Common myeloid progenitor, CD34-positive (primary cell): ENCODE measurements around the gene WDR43.

Experiments used
- CTCF ChIA-PET: fragments of 350-600 bp; sonication (Branson Sonifier 250); formaldehyde crosslinking; loops from one replicate; lab custom pipeline; 2021; ENCODE audit warnings: antibody characterized with exemption; lab: Charles Lee
- POLR2A ChIA-PET: fragments of 350-600 bp; sonication (Branson Sonifier 250); formaldehyde crosslinking; loops from one replicate; lab custom pipeline; 2021; ENCODE audit warnings: antibody characterized with exemption; lab: Charles Lee
- DNase-seq, 3 donors: peaks; one replicate each; pipeline versions ENCODE4 v3.0.0 to v3.0.0-alpha.2; 2013
- H3K27ac ChIP-seq, 2 experiments: 1 replicate in 1 of 2; 2 replicates in 1 of 2; pipeline ENCODE4 v1.7.0; 2013; ENCODE audit warnings: inconsistent platforms in 2 of 2, low read length in 2 of 2, mild to moderate bottlenecking in 2 of 2, low read depth in 1 of 2, moderate library complexity in 1 of 2; ENCODE audit not compliant: severe bottlenecking in 2 of 2, insufficient read depth in 1 of 2, poor library complexity in 1 of 2
- H3K27me3 ChIP-seq, 5 experiments: replicated peaks in 2 of 5; 1 replicate in 3 of 5; 2 replicates in 2 of 5; pipeline versions ENCODE4 v1.6.1 to v1.7.0; 2013; ENCODE audit warnings: low read length in 4 of 5, mild to moderate bottlenecking in 2 of 5, moderate library complexity in 2 of 5, inconsistent platforms in 1 of 5; ENCODE audit not compliant: insufficient read depth in 5 of 5, control insufficient read depth in 4 of 5
- H3K36me3 ChIP-seq, 4 experiments: 1 replicate in 2 of 4; 2 replicates in 2 of 4; pipeline versions ENCODE4 v1.6.1 to v1.7.0; 2013; ENCODE audit warnings: low read length in 3 of 4, control low read depth in 1 of 4, mild to moderate bottlenecking in 1 of 4; ENCODE audit not compliant: control insufficient read depth in 4 of 4, insufficient read depth in 4 of 4
- H3K4me1 ChIP-seq, 4 experiments: 1 replicate in 3 of 4; 2 replicates in 1 of 4; pipeline versions ENCODE4 v1.6.1 to v1.7.1; 2013; ENCODE audit warnings: low read length in 3 of 4, mild to moderate bottlenecking in 3 of 4, control low read depth in 1 of 4, inconsistent platforms in 1 of 4, moderate library complexity in 1 of 4; ENCODE audit not compliant: control insufficient read depth in 4 of 4, insufficient read depth in 4 of 4; ENCODE audit errors: control extremely low read depth in 1 of 4
- H3K4me3 ChIP-seq, 7 experiments: 1 replicate in 4 of 7; 2 replicates in 3 of 7; pipeline versions ENCODE4 v1.5.1 to v1.7.0; 2013; ENCODE audit warnings: mild to moderate bottlenecking in 7 of 7, low read length in 6 of 7, moderate library complexity in 6 of 7, inconsistent platforms in 2 of 7, low read depth in 2 of 7, control low read depth in 1 of 7; ENCODE audit not compliant: insufficient read depth in 4 of 7, control insufficient read depth in 1 of 7; ENCODE audit errors: extremely low read depth in 1 of 7
- H3K9me3 ChIP-seq, 5 experiments: 1 replicate in 4 of 5; 2 replicates in 1 of 5; pipeline versions ENCODE4 v1.6.1 to v1.7.1; 2013; ENCODE audit warnings: low read length in 4 of 5, mild to moderate bottlenecking in 2 of 5, inconsistent platforms in 1 of 5, low read depth in 1 of 5, moderate library complexity in 1 of 5; ENCODE audit not compliant: control insufficient read depth in 4 of 5, insufficient read depth in 2 of 5; ENCODE audit errors: control extremely low read depth in 1 of 5
- WGBS: methylation state at CpG from one replicate; pipeline ENCODE4 v1.1.5; 2013; ENCODE audit not compliant: insufficient coverage; 5-methylcytosine and 5-hydroxymethylcytosine counted together

WDR43 gene

DNA sequence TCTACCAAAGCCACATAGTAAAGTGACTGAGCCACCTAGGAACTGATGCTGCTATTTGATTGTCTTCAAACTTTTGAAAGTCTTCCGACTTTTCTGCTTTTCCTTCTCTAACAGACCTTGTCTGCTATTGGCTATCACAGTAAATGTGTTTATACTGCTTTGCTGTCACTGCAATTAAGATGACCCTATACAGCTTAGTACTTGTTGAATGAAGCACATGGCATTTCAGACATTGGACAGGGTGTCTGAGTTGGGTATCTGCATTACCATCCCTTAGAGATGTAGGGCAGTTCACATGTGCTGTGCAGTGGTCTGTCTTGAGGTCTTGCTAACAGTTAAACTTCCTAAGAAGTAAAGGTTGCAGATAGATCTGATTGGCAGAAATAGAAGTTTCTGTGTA is 3.6 kb downstream of the WDR43 start:
- H3K4me1 ChIP-seq: peaks cover 13 to 38% (median 21%) of the 10 kb centered on the region in 4 experiments
- CTCF ChIA-PET: no interaction called here
- H3K9me3 ChIP-seq: no peaks in the 10 kb centered on the region
- WGBS: no CpG with 5 or more reads among the region's 1 CpG
- no peak overlapping the region for H3K27ac ChIP-seq
- DNase-seq: no peak
- H3K27me3 ChIP-seq: no peaks in the 10 kb centered on the region
- peak overlapping the region in 1 of 7 experiments; percentile 12 for H3K4me3 ChIP-seq
- H3K36me3 ChIP-seq: peaks cover 5 to 15% (median 10%) of the 10 kb centered on the region in 4 experiments
- POLR2A ChIA-PET: interaction anchor here (0.5 kb wide), 1 partner anchor 62 kb away, joined by 3 read pairs; no protein-coding TSS in a partner anchor

DNA sequence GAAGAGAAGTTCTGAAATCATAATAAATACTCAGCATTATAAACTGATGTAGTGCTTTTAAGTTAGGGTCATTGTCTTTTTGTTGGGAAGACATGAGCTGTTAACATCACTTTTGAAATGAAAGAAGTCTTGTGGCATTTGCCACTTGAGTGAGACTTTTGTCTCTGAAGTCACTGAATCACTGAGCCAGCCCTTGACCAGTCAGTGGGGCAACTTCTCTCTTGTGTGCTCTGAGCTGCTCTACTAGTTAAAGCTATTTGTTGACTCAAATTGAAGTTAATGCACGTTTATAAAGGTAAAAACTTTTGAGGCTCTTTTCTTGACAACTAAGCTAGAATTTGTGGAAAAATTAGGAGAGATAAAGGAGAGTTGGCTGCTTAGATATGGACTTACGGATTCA is 6.7 kb downstream of the WDR43 start:
- no peaks in the 10 kb centered on the region for H3K27me3 ChIP-seq
- H3K36me3 ChIP-seq: peaks cover 14 to 38% (median 25%) of the 10 kb centered on the region in 4 experiments
- DNase-seq: no peak
- H3K27ac ChIP-seq: no peak overlapping the region
- H3K4me1 ChIP-seq: peaks cover 5 to 29% (median 15%) of the 10 kb centered on the region in 4 experiments
- no peaks in the 10 kb centered on the region for H3K9me3 ChIP-seq
- ChIA-PET POLR2A (no interaction called here), CTCF (interaction anchor here (1.3 kb wide), 1 partner anchor 9 kb away, joined by 4 read pairs; no protein-coding TSS in a partner anchor)
- 82% methylated on average over 2 of the region's 2 CpGs for WGBS
- H3K4me3 ChIP-seq: no peak overlapping the region

DNA sequence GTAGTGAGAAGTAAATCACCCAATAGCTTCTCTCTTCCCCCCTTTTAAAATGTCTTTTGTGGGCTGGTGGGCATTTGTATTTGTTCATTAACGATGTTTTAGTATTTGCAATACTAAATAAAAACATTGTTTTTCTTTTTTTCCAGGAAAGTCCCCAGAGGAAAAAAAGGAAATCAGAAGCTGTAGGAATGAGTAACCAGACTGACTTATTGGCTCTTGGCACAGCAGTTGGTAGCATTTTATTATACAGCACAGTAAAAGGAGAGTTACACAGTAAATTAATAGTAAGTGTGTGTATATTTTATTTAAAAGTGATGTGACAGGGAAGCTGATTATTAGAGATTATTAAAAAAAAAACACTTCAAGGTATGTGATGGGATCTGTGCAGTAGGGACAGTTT is 7.4 kb downstream of the WDR43 start:
- DNase-seq: no peak
- Histone ChIP-seq H3K27me3 (no peaks in the 10 kb centered on the region), H3K4me3 (no peak overlapping the region), H3K9me3 (no peaks in the 10 kb centered on the region), H3K4me1 (peaks cover 2 to 23% (median 10%) of the 10 kb centered on the region in 4 experiments), H3K27ac (no peak overlapping the region), H3K36me3 (peaks cover 18 to 44% (median 31%) of the 10 kb centered on the region in 4 experiments)
- CTCF ChIA-PET: interaction anchor here (1.3 kb wide), 1 partner anchor 8 kb away, joined by 4 read pairs; no protein-coding TSS in a partner anchor
- POLR2A ChIA-PET: interaction anchor here (0.6 kb wide), 1 partner anchor 46 kb away, joined by 3 read pairs; no protein-coding TSS in a partner anchor
- no CpG with 5 or more reads among the region's 1 CpG for WGBS

DNA sequence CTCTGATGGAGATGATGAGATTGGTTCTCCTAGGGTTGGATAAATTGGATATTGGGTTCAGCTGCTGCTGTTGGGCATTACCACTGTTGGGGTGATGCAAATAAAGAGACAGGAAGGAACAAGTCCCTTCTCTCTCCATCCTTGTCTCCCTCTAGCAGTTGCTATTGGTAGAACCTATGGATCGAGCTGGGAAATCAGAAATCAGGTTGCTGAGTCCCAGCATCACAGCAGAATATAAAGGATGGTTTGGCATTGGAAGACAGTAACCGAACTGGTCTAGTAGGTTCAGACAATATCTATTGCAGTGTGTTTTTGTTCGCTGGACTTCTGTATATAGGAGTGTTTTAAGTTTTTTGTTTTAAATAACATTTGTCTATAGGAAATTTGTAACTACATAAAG is 8.1 kb downstream of the WDR43 start:
- POLR2A ChIA-PET: interaction anchor here (0.6 kb wide), 1 partner anchor 32 kb away, joined by 3 read pairs; the partner anchor contains the start of gene TRMT61B
- 92% methylated on average over 2 of the region's 3 CpGs for WGBS
- Histone ChIP-seq H3K9me3 (no peaks in the 10 kb centered on the region), H3K36me3 (peaks cover 23 to 48% (median 35%) of the 10 kb centered on the region in 4 experiments), H3K4me3 (no peak overlapping the region), H3K27me3 (no peaks in the 10 kb centered on the region), H3K27ac (no peak overlapping the region), H3K4me1 (peaks cover 0 to 15% (median 5%) of the 10 kb centered on the region in 4 experiments)
- DNase-seq: no peak
- CTCF ChIA-PET: no interaction called here

DNA sequence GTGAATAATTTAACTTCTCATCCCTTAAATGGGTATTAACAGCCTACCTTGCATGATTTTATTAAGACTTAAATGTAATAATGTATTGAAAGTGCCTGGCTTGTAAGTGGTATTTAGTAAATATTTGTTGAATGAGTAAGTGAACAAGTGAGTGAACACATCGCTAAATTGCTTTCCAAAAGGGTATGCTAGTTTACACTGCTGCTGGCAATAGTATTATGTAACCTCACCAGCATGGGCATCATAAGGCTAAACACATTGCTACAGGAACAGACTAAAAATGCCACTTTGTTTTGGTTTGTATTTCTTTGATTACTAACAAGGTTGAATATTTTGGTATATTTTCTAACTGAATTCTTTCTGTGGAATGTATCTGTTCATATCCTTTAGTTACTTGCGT is 9.8 kb downstream of the WDR43 start:
- ChIA-PET CTCF (interaction anchor here (0.7 kb wide), 1 partner anchor 10 kb away, joined by 3 read pairs; the partner anchor contains the start of gene WDR43), POLR2A (no interaction called here)
- H3K36me3 ChIP-seq: peaks cover 30 to 64% (median 46%) of the 10 kb centered on the region in 4 experiments
- H3K9me3 ChIP-seq: no peaks in the 10 kb centered on the region
- H3K27ac ChIP-seq: no peak overlapping the region
- no peaks in the 10 kb centered on the region for H3K27me3 ChIP-seq
- no peak for DNase-seq
- 100% methylated on average over 1 of the region's 2 CpGs for WGBS
- peaks cover 0 to under 1% (median 0%) of the 10 kb centered on the region in 4 experiments for H3K4me1 ChIP-seq
- no peak overlapping the region for H3K4me3 ChIP-seq

DNA sequence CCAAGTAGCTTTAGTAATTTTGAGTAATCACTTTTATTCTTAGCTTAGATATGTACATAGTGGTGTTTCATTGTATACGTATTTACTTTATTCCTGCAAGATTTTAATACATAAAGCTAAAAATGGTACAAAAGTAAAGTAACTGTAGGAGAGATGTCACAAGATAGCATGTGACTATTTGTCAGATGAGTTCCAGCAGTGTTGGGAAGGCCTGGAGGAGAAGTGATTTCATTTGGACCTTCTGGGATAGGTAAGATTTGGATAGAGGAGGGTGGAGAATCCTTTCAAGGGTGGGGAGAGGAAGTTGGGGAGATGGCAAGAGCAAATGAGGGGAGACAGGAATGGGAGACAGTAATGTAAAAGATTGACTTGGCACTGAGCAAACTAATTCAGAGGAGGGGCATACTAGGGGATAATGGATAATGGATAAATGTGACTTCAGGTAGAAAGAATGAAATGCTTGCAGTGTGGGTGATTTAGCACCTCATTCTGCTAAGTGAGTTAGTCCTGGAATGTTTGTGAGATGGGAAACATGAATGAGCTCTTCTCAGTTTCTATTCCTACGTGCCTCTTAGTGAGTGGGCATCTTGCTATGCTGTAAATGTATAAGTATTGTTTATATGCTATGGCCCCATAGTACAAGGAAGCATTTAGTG is 10.5 kb downstream of the WDR43 start:
- CTCF ChIA-PET: interaction anchor here (0.7 to 1.1 kb wide), 2 partner anchors 10 to 19 kb away, joined by 3 read pairs; partner anchors contain the start of gene WDR43

DNA sequence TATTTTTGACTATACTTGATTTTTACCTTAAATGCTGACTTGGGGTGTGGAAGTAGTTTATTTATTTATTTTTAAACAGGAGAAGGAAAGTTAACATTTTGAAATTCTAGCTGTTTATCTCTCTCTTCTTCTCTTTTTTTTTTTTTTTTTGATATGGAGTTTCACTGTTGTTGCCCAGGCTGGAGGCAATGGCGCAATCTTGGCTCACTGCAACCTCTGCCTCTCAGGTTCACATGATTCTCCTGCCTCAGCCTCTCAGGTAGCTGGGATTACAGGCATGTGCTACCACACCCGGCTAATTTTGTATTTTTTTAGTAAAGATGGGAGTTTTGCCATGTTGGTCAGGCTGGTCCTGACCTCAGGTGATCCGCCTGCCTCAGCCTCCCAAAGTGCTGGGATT is 11.1 kb downstream of the WDR43 start:
- POLR2A ChIA-PET: no interaction called here
- Histone ChIP-seq H3K9me3 (no peaks in the 10 kb centered on the region), H3K4me1 (no peaks in the 10 kb centered on the region), H3K27ac (no peak overlapping the region), H3K36me3 (peaks cover 32 to 73% (median 54%) of the 10 kb centered on the region in 4 experiments), H3K4me3 (no peak overlapping the region), H3K27me3 (no peaks in the 10 kb centered on the region)
- DNase-seq: no peak
- CTCF ChIA-PET: interaction anchor here (1.1 kb wide), 1 partner anchor 18 kb away, joined by 3 read pairs; no protein-coding TSS in a partner anchor
- 100% methylated on average over 1 of the region's 3 CpGs for WGBS

More for the DNA sequence above, 10.5 kb downstream of the WDR43 start:
- H3K27ac ChIP-seq: no peak overlapping the region
- no peaks in the 10 kb centered on the region for H3K4me1 ChIP-seq
- H3K27me3 ChIP-seq: no peaks in the 10 kb centered on the region
- peaks cover 31 to 69% (median 52%) of the 10 kb centered on the region in 4 experiments for H3K36me3 ChIP-seq
- no CpG with 5 or more reads among the region's 2 CpGs for whole genome bisulfite sequencing
- no peak overlapping the region for H3K4me3 ChIP-seq
- POLR2A ChIA-PET: no interaction called here
- H3K9me3 ChIP-seq: no peaks in the 10 kb centered on the region
- no peak for DNase-seq
